C4-2B (cell line): ENCODE data around the gene PRDM5.

Experiments
- H3K27ac ChIP-seq: fragments of 450-650 bp; 2 replicates; pipeline ENCODE4 v1.5.1; 2017
- ZFX ChIP-seq: fragments of 450-650 bp; IDR thresholded peaks from 2 replicates; pipeline ENCODE4 v1.6.1; 2017
- TF ChIP-seq, protein P1 (sequence below): fragments of 450-650 bp; conservative IDR thresholded peaks from 2 replicates; pipeline ENCODE4 v1.5.1; 2017; ENCODE audit warnings: mild to moderate bottlenecking

Gene PRDM5

DNA sequence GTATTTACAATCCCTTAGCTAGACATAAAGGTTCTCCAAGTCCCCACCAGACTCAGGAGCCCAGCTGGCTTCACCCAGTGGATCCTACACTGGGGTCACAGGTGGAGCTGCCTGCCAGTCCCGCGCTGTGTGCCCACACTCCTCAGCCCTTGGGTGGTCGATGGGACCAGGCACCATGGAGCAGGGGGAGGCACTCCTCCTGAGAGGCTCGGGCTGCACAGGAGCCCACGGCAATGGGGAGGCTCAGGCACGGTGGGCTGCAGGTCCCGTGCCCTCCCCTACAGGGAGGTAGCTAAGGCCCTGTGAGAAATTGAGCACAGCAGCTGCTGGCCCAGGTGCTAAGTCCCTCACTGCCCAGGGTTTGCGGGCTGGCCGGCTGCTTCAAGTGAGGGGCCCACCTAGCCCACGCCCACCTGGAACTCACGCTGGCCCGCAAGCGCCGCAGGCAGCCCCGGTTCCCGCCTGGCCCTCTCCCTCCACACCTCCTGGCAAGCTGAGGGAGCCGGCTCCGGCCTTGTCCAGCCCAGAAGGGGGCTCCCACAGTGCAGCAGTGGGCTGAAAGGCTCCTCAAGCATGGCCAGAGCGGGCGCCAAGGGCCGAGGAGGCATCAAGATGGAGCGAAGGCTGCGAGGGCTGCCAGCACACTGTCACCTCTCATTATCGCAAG is 113.9 kb downstream of the PRDM5 start:
- H3K27ac ChIP-seq: no peak overlapping the region
- TF ChIP-seq, protein P1, sequence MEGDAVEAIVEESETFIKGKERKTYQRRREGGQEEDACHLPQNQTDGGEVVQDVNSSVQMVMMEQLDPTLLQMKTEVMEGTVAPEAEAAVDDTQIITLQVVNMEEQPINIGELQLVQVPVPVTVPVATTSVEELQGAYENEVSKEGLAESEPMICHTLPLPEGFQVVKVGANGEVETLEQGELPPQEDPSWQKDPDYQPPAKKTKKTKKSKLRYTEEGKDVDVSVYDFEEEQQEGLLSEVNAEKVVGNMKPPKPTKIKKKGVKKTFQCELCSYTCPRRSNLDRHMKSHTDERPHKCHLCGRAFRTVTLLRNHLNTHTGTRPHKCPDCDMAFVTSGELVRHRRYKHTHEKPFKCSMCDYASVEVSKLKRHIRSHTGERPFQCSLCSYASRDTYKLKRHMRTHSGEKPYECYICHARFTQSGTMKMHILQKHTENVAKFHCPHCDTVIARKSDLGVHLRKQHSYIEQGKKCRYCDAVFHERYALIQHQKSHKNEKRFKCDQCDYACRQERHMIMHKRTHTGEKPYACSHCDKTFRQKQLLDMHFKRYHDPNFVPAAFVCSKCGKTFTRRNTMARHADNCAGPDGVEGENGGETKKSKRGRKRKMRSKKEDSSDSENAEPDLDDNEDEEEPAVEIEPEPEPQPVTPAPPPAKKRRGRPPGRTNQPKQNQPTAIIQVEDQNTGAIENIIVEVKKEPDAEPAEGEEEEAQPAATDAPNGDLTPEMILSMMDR: no peak
- no peak for TF ChIP-seq ZFX

DNA sequence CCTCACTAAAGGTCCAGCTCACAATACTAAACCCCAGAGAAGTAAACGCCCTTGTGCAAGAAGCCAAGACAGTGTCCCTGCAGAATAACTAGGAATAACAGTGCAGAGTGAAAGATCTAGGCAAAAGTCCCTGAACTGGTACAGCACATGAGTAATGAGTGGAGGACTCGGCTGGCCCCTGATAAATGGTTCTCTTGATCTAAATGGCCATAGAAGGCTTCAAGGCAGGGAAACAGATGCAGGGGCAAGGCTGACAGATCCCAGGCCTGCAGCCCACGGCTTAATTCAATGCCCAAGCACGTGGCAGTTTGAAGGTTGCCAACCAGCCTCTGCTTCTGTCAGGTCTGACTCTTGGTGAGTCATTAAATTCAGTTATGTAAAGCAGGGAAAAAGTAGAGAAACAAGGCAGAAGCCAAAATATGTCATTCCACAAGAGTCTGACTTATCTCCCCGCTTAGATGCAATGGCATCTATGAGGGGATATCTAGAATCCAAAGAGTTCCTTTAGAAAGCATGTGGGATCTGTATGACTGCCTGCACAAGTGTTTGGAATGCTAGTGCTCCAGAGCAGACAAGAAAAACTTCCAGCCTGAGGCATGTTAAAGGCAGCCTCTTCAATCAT is 121.3 kb downstream of the PRDM5 start:
- TF ChIP-seq, protein P1: no peak
- TF ChIP-seq ZFX: no peak

GRCh38 chr4:120798570-120798969 is 124.0 kb downstream of the PRDM5 start:
- no peak overlapping the region for H3K27ac ChIP-seq
- no peak for TF ChIP-seq ZFX
- TF ChIP-seq, protein P1: no peak

More for the DNA sequence above, 121.3 kb downstream of the PRDM5 start:
- H3K27ac ChIP-seq: no peak overlapping the region

- TF ChIP-seq ZFX: no peak
- TF ChIP-seq, protein P1: no peak
- no peak overlapping the region for H3K27ac ChIP-seq
These were observed 126.3 kb downstream of the PRDM5 start for GRCh38 chr4:120796271-120796670.

GRCh38 chr4:120785202-120785601 is 137.3 kb downstream of the PRDM5 start:
- H3K27ac ChIP-seq: no peak overlapping the region
- no peak for TF ChIP-seq ZFX

- no peak for TF ChIP-seq ZFX
- TF ChIP-seq, protein P1: no peak
- H3K27ac ChIP-seq: no peak overlapping the region
These were observed 145.1 kb downstream of the PRDM5 start for GRCh38 chr4:120777459-120777858.

DNA sequence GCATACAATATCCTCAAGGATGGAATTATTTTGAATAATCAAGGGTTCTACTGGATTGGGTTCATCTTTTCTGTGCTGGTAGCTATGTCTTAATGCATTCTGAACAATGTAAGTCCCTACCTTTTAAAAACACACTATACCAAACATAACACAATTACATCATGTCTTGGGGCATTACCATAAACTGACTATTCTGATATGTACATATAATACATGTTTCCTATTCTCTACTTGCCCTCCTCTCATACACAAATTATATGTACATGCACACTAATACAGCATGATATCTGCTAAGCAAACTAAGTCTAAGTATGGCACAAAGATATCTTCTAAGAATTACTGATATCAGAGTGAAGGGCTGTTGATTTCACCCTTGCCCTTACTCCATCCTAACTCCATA is 147.1 kb downstream of the PRDM5 start:
- H3K27ac ChIP-seq: no peak overlapping the region
- TF ChIP-seq, protein P1: no peak

- no peak overlapping the region for H3K27ac ChIP-seq
- no peak for TF ChIP-seq ZFX
- TF ChIP-seq, protein P1: no peak
These were observed 148.9 kb downstream of the PRDM5 start for GRCh38 chr4:120773641-120774040.
